22Rv1 (cell line): ENCODE measurements around the gene PSMC3IP.

Experiments used
- ZFX ChIP-seq: fragments of 450-650 bp; IDR thresholded peaks from 2 replicates; pipeline ENCODE4 v1.6.1; 2017; ENCODE audit warnings: antibody characterized with exemption, borderline replicate concordance
- TF ChIP-seq, protein P1 (sequence below): fragments of 450-650 bp; IDR thresholded peaks from 2 replicates; pipeline ENCODE4 v1.5.1; 2017; ENCODE audit warnings: mild to moderate bottlenecking

DNA sequence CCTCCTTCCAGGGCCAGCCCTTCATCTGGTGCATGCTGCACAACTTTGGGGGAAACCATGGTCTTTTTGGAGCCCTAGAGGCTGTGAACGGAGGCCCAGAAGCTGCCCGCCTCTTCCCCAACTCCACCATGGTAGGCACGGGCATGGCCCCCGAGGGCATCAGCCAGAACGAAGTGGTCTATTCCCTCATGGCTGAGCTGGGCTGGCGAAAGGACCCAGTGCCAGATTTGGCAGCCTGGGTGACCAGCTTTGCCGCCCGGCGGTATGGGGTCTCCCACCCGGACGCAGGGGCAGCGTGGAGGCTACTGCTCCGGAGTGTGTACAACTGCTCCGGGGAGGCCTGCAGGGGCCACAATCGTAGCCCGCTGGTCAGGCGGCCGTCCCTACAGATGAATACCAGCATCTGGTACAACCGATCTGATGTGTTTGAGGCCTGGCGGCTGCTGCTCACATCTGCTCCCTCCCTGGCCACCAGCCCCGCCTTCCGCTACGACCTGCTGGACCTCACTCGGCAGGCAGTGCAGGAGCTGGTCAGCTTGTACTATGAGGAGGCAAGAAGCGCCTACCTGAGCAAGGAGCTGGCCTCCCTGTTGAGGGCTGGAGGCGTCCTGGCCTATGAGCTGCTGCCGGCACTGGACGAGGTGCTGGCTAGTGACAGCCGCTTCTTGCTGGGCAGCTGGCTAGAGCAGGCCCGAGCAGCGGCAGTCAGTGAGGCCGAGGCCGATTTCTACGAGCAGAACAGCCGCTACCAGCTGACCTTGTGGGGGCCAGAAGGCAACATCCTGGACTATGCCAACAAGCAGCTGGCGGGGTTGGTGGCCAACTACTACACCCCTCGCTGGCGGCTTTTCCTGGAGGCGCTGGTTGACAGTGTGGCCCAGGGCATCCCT, 34.1 kb downstream of the PSMC3IP start:
- TF ChIP-seq, protein P1, sequence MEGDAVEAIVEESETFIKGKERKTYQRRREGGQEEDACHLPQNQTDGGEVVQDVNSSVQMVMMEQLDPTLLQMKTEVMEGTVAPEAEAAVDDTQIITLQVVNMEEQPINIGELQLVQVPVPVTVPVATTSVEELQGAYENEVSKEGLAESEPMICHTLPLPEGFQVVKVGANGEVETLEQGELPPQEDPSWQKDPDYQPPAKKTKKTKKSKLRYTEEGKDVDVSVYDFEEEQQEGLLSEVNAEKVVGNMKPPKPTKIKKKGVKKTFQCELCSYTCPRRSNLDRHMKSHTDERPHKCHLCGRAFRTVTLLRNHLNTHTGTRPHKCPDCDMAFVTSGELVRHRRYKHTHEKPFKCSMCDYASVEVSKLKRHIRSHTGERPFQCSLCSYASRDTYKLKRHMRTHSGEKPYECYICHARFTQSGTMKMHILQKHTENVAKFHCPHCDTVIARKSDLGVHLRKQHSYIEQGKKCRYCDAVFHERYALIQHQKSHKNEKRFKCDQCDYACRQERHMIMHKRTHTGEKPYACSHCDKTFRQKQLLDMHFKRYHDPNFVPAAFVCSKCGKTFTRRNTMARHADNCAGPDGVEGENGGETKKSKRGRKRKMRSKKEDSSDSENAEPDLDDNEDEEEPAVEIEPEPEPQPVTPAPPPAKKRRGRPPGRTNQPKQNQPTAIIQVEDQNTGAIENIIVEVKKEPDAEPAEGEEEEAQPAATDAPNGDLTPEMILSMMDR = no peak
- no peak for TF ChIP-seq ZFX
